Measurements from ENCODE around the gene MUC5AC.

DNA sequence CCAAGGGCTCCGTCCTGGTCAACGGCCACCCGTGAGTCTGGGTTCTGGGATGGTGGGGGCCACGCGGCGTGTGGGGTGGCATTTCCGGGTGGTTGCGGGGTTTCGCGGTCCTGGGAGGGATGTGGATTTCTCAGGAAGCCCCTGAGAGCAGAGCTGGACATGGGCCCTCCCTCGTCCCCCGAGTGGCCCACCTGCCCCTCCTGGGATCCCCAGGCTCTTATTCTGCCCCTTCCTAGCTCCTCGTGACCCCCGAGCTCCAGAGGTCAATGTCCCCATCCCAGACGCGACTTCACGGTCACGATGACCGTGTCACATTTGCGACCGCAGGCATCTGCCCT lies 4.4 kb downstream of the MUC5AC start:
- TF ChIP-seq, protein P1, sequence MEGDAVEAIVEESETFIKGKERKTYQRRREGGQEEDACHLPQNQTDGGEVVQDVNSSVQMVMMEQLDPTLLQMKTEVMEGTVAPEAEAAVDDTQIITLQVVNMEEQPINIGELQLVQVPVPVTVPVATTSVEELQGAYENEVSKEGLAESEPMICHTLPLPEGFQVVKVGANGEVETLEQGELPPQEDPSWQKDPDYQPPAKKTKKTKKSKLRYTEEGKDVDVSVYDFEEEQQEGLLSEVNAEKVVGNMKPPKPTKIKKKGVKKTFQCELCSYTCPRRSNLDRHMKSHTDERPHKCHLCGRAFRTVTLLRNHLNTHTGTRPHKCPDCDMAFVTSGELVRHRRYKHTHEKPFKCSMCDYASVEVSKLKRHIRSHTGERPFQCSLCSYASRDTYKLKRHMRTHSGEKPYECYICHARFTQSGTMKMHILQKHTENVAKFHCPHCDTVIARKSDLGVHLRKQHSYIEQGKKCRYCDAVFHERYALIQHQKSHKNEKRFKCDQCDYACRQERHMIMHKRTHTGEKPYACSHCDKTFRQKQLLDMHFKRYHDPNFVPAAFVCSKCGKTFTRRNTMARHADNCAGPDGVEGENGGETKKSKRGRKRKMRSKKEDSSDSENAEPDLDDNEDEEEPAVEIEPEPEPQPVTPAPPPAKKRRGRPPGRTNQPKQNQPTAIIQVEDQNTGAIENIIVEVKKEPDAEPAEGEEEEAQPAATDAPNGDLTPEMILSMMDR (IDR thresholded peaks at IDR 0.05): no peak
- TF ChIP-seq POLR2AphosphoS5 (IDR thresholded peaks at IDR 0.05): no peak
- TF ChIP-seq EP300 (IDR thresholded peaks at IDR 0.05; ENCODE audit: low read depth): no peak

Measured in transverse colon (tissue), 4 donors.